ENCODE measurements around the gene USP28. TPM values are rescaled to one million over a fixed set of nuclear protein-coding genes. Genes with fewer than 3 reads are reported as not detected.

Gene USP28
- total RNA-seq, 1 donor from 2014 or later, result 35.0 TPM

GRCh38 chr11:113855803-113856202 lies 19.6 kb downstream of the USP28 start:
- Histone ChIP-seq H3K36me3 (ENCODE audit: insufficient read depth, low read length) (no peaks in the 10 kb centered on the region), H4K20me1 (ENCODE audit: insufficient read depth, low read length) (peaks cover 3% of the 10 kb centered on the region), H3K27me3 (ENCODE audit: insufficient read depth, low read length) (no peaks in the 10 kb centered on the region), H3K4me3 (ENCODE audit: insufficient read depth, low read depth, low read length) (no peak overlapping the region), H2AFZ (ENCODE audit: low read depth, low read length) (no peak overlapping the region), H3K79me2 (ENCODE audit: insufficient read depth, low read length) (peaks cover 12% of the 10 kb centered on the region), H3K9ac (ENCODE audit: low read length) (no peak overlapping the region), H3K27ac (ENCODE audit: low read depth, low read length) (no peak overlapping the region), H3K9me3 (ENCODE audit: insufficient read depth, low read depth, low read length) (no peaks in the 10 kb centered on the region), H3K4me1 (ENCODE audit: insufficient read depth, low read length) (no peaks in the 10 kb centered on the region), H3K4me2 (ENCODE audit: low read length) (no peak overlapping the region)
- Mint-ChIP-seq H3K36me3 (ENCODE audit: low read depth, unreplicated experiment) (peaks cover 7% of the 10 kb centered on the region), H3K4me3 (ENCODE audit: unreplicated experiment) (no peak overlapping the region), H3K9me3 (ENCODE audit: unreplicated experiment) (no peaks in the 10 kb centered on the region), H3K4me1 (ENCODE audit: low read depth, unreplicated experiment) (peaks cover 7% of the 10 kb centered on the region), H3K27ac (ENCODE audit: unreplicated experiment) (no peak overlapping the region), H3K27me3 (ENCODE audit: low read depth, unreplicated experiment) (no peaks in the 10 kb centered on the region)
- FAIRE-seq (no peak), DNase-seq (ENCODE audit: low read depth) (no peak)
- TF ChIP-seq EZH2 (IDR thresholded peaks at IDR 0.05; ENCODE audit: insufficient read depth, low read length), result no peak
- no peak for TF ChIP-seq CTCF (IDR thresholded peaks at IDR 0.05; ENCODE audit: insufficient read depth, low read depth, low read length)

- FAIRE-seq (no peak), DNase-seq (ENCODE audit: low read depth) (no peak)
- Mint-ChIP-seq H3K4me3 (ENCODE audit: unreplicated experiment) (no peak overlapping the region), H3K4me1 (ENCODE audit: low read depth, unreplicated experiment) (peaks cover 1% of the 10 kb centered on the region), H3K27me3 (ENCODE audit: low read depth, unreplicated experiment) (no peaks in the 10 kb centered on the region), H3K27ac (ENCODE audit: unreplicated experiment) (no peak overlapping the region), H3K9me3 (ENCODE audit: unreplicated experiment) (no peaks in the 10 kb centered on the region), H3K36me3 (ENCODE audit: low read depth, unreplicated experiment) (peaks cover 32% of the 10 kb centered on the region)
- Histone ChIP-seq H3K9ac (ENCODE audit: low read length) (no peak overlapping the region), H3K9me3 (ENCODE audit: insufficient read depth, low read depth, low read length) (no peaks in the 10 kb centered on the region), H3K27me3 (ENCODE audit: insufficient read depth, low read length) (no peaks in the 10 kb centered on the region), H3K79me2 (ENCODE audit: insufficient read depth, low read length) (no peaks in the 10 kb centered on the region), H3K4me1 (ENCODE audit: insufficient read depth, low read length) (no peaks in the 10 kb centered on the region), H3K36me3 (ENCODE audit: insufficient read depth, low read length) (no peaks in the 10 kb centered on the region), H3K4me3 (ENCODE audit: insufficient read depth, low read depth, low read length) (no peak overlapping the region), H3K4me2 (ENCODE audit: low read length) (no peak overlapping the region), H3K27ac (ENCODE audit: low read depth, low read length) (no peak overlapping the region), H2AFZ (ENCODE audit: low read depth, low read length) (no peak overlapping the region), H4K20me1 (ENCODE audit: insufficient read depth, low read length) (no peaks in the 10 kb centered on the region)
- TF ChIP-seq EZH2 (IDR thresholded peaks at IDR 0.05; ENCODE audit: insufficient read depth, low read length) (no peak), CTCF (IDR thresholded peaks at IDR 0.05; ENCODE audit: insufficient read depth, low read depth, low read length) (no peak)
Observed at GRCh38 chr11:113850188-113850587, 25.2 kb downstream of the USP28 start.

DNA sequence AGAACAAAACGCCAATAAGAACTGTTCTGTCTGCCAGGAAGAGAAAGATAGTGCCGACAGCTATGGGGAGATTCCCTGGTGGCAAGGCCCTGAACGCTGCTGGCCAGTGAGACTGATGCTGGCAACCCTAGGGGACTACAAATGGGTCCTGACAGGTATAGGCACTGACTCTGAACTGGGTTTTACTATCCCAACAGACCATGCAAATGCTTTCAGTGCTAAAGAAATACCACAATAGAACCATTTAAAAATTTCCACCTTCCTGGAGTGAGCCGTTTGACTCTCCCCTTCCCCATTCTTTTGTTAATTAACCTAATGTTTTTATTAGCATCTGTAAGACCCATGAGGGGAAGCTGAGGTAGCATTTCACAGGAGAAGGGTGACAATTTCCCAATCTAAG lies 25.7 kb downstream of the USP28 start:
- no peak for TF ChIP-seq CTCF (IDR thresholded peaks at IDR 0.05; ENCODE audit: insufficient read depth, low read depth, low read length)
- no peak for TF ChIP-seq EZH2 (IDR thresholded peaks at IDR 0.05; ENCODE audit: insufficient read depth, low read length)
- Histone ChIP-seq H3K9me3 (ENCODE audit: insufficient read depth, low read depth, low read length) (no peaks in the 10 kb centered on the region), H3K9ac (ENCODE audit: low read length) (no peak overlapping the region), H4K20me1 (ENCODE audit: insufficient read depth, low read length) (no peaks in the 10 kb centered on the region), H3K4me2 (ENCODE audit: low read length) (no peak overlapping the region), H3K27ac (ENCODE audit: low read depth, low read length) (no peak overlapping the region), H3K27me3 (ENCODE audit: insufficient read depth, low read length) (no peaks in the 10 kb centered on the region), H3K79me2 (ENCODE audit: insufficient read depth, low read length) (no peaks in the 10 kb centered on the region), H3K4me3 (ENCODE audit: insufficient read depth, low read depth, low read length) (no peak overlapping the region), H3K4me1 (ENCODE audit: insufficient read depth, low read length) (no peaks in the 10 kb centered on the region), H3K36me3 (ENCODE audit: insufficient read depth, low read length) (no peaks in the 10 kb centered on the region), H2AFZ (ENCODE audit: low read depth, low read length) (no peak overlapping the region)
- DNase-seq (ENCODE audit: low read depth), result no peak
- peaks cover 32% of the 10 kb centered on the region for H3K36me3 Mint-ChIP-seq (ENCODE audit: low read depth, unreplicated experiment)
- H3K27ac Mint-ChIP-seq (ENCODE audit: unreplicated experiment), result no peak overlapping the region
- H3K27me3 Mint-ChIP-seq (ENCODE audit: low read depth, unreplicated experiment), result no peaks in the 10 kb centered on the region
- no peaks in the 10 kb centered on the region for H3K9me3 Mint-ChIP-seq (ENCODE audit: unreplicated experiment)
- FAIRE-seq, result no peak
- H3K4me3 Mint-ChIP-seq (ENCODE audit: unreplicated experiment), result no peak overlapping the region
- no peaks in the 10 kb centered on the region for H3K4me1 Mint-ChIP-seq (ENCODE audit: low read depth, unreplicated experiment)
